ENCODE measurements around the gene LYPLA2.

LYPLA2 gene

GRCh38 chr1:23790696-23791515 is at the start of gene LYPLA2:
TSS of gene LYPLA2 (plus strand) at chr1:23791145. CDS start at chr1:23792683, 1,538 bp downstream.
- no peak for DNase-seq (ENCODE audit: low read depth, low spot score)

GRCh38 chr1:23741609-23742008 is 49.3 kb upstream of the LYPLA2 start:
- no peak for DNase-seq (ENCODE audit: low read depth, low spot score)

- no peak for DNase-seq (ENCODE audit: low read depth, low spot score)
Observed at GRCh38 chr1:23742670-23743286, 48.2 kb upstream of the LYPLA2 start.

GRCh38 chr1:23743287-23744152 is 47.4 kb upstream of the LYPLA2 start, which contains the start of gene ELOA:
TSS of gene ELOA (plus strand) at chr1:23743471. CDS start at chr1:23743504, 33 bp downstream.
- no peak for DNase-seq (ENCODE audit: low read depth, low spot score)

GRCh38 chr1:23745515-23745914 is 45.4 kb upstream of the LYPLA2 start:
- DNase-seq (ENCODE audit: low read depth, low spot score), result no peak

- DNase-seq (ENCODE audit: low read depth, low spot score), result no peak
Observed at GRCh38 chr1:23748016-23748415, 42.9 kb upstream of the LYPLA2 start.

GRCh38 chr1:23751050-23751814 is 39.7 kb upstream of the LYPLA2 start:
- no peak for DNase-seq (ENCODE audit: low read depth, low spot score)

- no peak for DNase-seq (ENCODE audit: low read depth, low spot score)
Observed at GRCh38 chr1:23751815-23752200, 39.1 kb upstream of the LYPLA2 start.

- no peak for DNase-seq (ENCODE audit: low read depth, low spot score)
Observed at GRCh38 chr1:23752909-23753308, 38.0 kb upstream of the LYPLA2 start.

GRCh38 chr1:23756676-23757075 is 34.3 kb upstream of the LYPLA2 start:
- no peak for DNase-seq (ENCODE audit: low read depth, low spot score)

GRCh38 chr1:23757812-23758211 is 33.1 kb upstream of the LYPLA2 start:
- DNase-seq (ENCODE audit: low read depth, low spot score), result no peak

- DNase-seq (ENCODE audit: low read depth, low spot score), result no peak
Observed at GRCh38 chr1:23759277-23759676, 31.7 kb upstream of the LYPLA2 start.

GRCh38 chr1:23763041-23763577 is 27.8 kb upstream of the LYPLA2 start:
- no peak for DNase-seq (ENCODE audit: low read depth, low spot score)

GRCh38 chr1:23768733-23769132 is 22.2 kb upstream of the LYPLA2 start:
- DNase-seq (ENCODE audit: low read depth, low spot score), result no peak

GRCh38 chr1:23772049-23772853 is 18.7 kb upstream of the LYPLA2 start:
- DNase-seq (ENCODE audit: low read depth, low spot score), result no peak

- no peak for DNase-seq (ENCODE audit: low read depth, low spot score)
Observed at GRCh38 chr1:23772854-23773242, 18.1 kb upstream of the LYPLA2 start.

GRCh38 chr1:23774174-23774880 is 16.6 kb upstream of the LYPLA2 start:
- DNase-seq (ENCODE audit: low read depth, low spot score), result no peak

- DNase-seq (ENCODE audit: low read depth, low spot score), result no peak
Observed at GRCh38 chr1:23776217-23776616, 14.7 kb upstream of the LYPLA2 start.

GRCh38 chr1:23777979-23778814 is 12.7 kb upstream of the LYPLA2 start, which contains the start of gene PITHD1:
TSS of gene PITHD1 (plus strand) at chr1:23778418. CDS start at chr1:23778516, 98 bp downstream.
- DNase-seq (ENCODE audit: low read depth, low spot score), result no peak

Measured in iPS DF 19.7 (cell line).